HG03025 (cell line): ENCODE results near the gene OR1I1.

Source experiments
- ATAC-seq: cut with Tn5 transposase; IDR thresholded peaks from one replicate; pipeline ENCODE4 v1.9.1; 2021; ENCODE audit warnings: mild to moderate bottlenecking, moderate library complexity; ENCODE audit not compliant: unreplicated experiment, low FRiP score

OR1I1 gene

GRCh38 chr19:15115762-15116615, 34.0 kb downstream of the OR1I1 start:
- no peak for ATAC-seq

- ATAC-seq = no peak
Measured at GRCh38 chr19:15116856-15117255, 34.8 kb downstream of the OR1I1 start.

- no peak for ATAC-seq
Measured at GRCh38 chr19:15118248-15118647, 36.2 kb downstream of the OR1I1 start.

- no peak for ATAC-seq
Measured at GRCh38 chr19:15118789-15119494, 36.9 kb downstream of the OR1I1 start.

- ATAC-seq = no peak
Measured at GRCh38 chr19:15120135-15121026, 38.4 kb downstream of the OR1I1 start.

GRCh38 chr19:15122331-15123030, 40.5 kb downstream of the OR1I1 start:
- no peak for ATAC-seq

- ATAC-seq = no peak
Measured at GRCh38 chr19:15123031-15123890, 41.2 kb downstream of the OR1I1 start.

GRCh38 chr19:15123900-15124299, 41.9 kb downstream of the OR1I1 start:
- ATAC-seq = no peak

GRCh38 chr19:15124572-15125231, 42.7 kb downstream of the OR1I1 start:
- no peak for ATAC-seq

GRCh38 chr19:15125232-15126067, 43.4 kb downstream of the OR1I1 start:
- peak; percentile 82 for ATAC-seq

- ATAC-seq = no peak
Measured at GRCh38 chr19:15126131-15126910, 44.3 kb downstream of the OR1I1 start.

- ATAC-seq = no peak
Measured at GRCh38 chr19:15128162-15128770, 46.3 kb downstream of the OR1I1 start.

- no peak for ATAC-seq
Measured at GRCh38 chr19:15129856-15130585, 48.0 kb downstream of the OR1I1 start.

- no peak for ATAC-seq
Measured at GRCh38 chr19:15136234-15136954, 54.4 kb downstream of the OR1I1 start.

GRCh38 chr19:15137777-15138176, 55.8 kb downstream of the OR1I1 start:
- ATAC-seq = no peak
